Activated naive CD4-positive, alpha-beta T cell treated with anti-CD3 and anti-CD28 coated beads for 36 hours (primary cell): ENCODE results near the gene CCDC188. TPM values are rescaled to one million over a fixed set of nuclear protein-coding genes. Genes with fewer than 3 reads are reported as not detected.

Experiments
- CTCF ChIA-PET: fragments of 350-600 bp; sonication (Branson Sonifier 250); formaldehyde crosslinking; loops from one replicate; lab custom pipeline; 2021; ENCODE audit warnings: antibody characterized with exemption; lab: Charles Lee
- DNase-seq: peaks from one replicate; pipeline ENCODE4 v3.0.0-alpha.2; 2020
- H3K27ac Mint-ChIP-seq: one replicate; pipeline ENCODE4 v1.8.0; 2021; ENCODE audit warnings: mild to moderate bottlenecking, mixed read lengths
- H3K27me3 Mint-ChIP-seq: one replicate; pipeline ENCODE4 v1.8.0; 2021; ENCODE audit warnings: low read depth, mixed read lengths
- H3K36me3 Mint-ChIP-seq: one replicate; pipeline ENCODE4 v1.8.0; 2021; ENCODE audit warnings: low read depth, mixed read lengths
- H3K4me1 Mint-ChIP-seq: one replicate; pipeline ENCODE4 v1.8.0; 2021; ENCODE audit warnings: low read depth, mixed read lengths
- H3K4me3 Mint-ChIP-seq: one replicate; pipeline ENCODE4 v1.8.0; 2021; ENCODE audit warnings: mild to moderate bottlenecking, moderate library complexity, mixed read lengths
- H3K9me3 Mint-ChIP-seq: one replicate; pipeline ENCODE4 v1.8.0; 2021; ENCODE audit warnings: mixed read lengths
- intact Hi-C: fragments of 100-400 bp; cut with micrococcal nuclease; formaldehyde crosslinking; loops from one replicate; pipeline ENCODE4 v1.15.1; 2023
- total RNA-seq, 2 experiments: library from RNA; stranded (reverse); gene quantifications; one replicate each; pipeline ENCODE4 v1.2.3, GENCODE V29; 2021

Gene CCDC188
- total RNA-seq, 2 experiments from 2014 or later = not detected

GRCh38 chr22:20191803-20192202 is 40.9 kb upstream of the CCDC188 start:
- Mint-ChIP-seq H3K4me3 (no peak overlapping the region), H3K4me1 (no peaks in the 10 kb centered on the region), H3K27me3 (no peaks in the 10 kb centered on the region), H3K36me3 (no peaks in the 10 kb centered on the region), H3K27ac (no peak overlapping the region), H3K9me3 (no peaks in the 10 kb centered on the region)
- CTCF ChIA-PET = no interaction called here
- DNase-seq = no peak
- intact Hi-C loops = no loop called here

- intact Hi-C loops = no loop called here
- no peaks in the 10 kb centered on the region for H3K4me1 Mint-ChIP-seq
- CTCF ChIA-PET = no interaction called here
- H3K9me3 Mint-ChIP-seq = no peaks in the 10 kb centered on the region
- H3K36me3 Mint-ChIP-seq = no peaks in the 10 kb centered on the region
- no peak for DNase-seq
- no peak overlapping the region for H3K4me3 Mint-ChIP-seq
- no peaks in the 10 kb centered on the region for H3K27me3 Mint-ChIP-seq
- H3K27ac Mint-ChIP-seq = no peak overlapping the region
Measured at GRCh38 chr22:20191000-20191515, 40.2 kb upstream of the CCDC188 start.

GRCh38 chr22:20188567-20188877 is 37.7 kb upstream of the CCDC188 start:
- Mint-ChIP-seq H3K36me3 (no peaks in the 10 kb centered on the region), H3K4me3 (no peak overlapping the region), H3K9me3 (no peaks in the 10 kb centered on the region), H3K27ac (no peak overlapping the region), H3K27me3 (no peaks in the 10 kb centered on the region), H3K4me1 (no peaks in the 10 kb centered on the region)
- intact Hi-C loops = no loop called here
- DNase-seq = no peak
- CTCF ChIA-PET = no interaction called here

- Mint-ChIP-seq H3K27me3 (no peaks in the 10 kb centered on the region), H3K4me3 (no peak overlapping the region), H3K9me3 (no peaks in the 10 kb centered on the region), H3K4me1 (no peaks in the 10 kb centered on the region), H3K36me3 (no peaks in the 10 kb centered on the region), H3K27ac (no peak overlapping the region)
- intact Hi-C loops = no loop called here
- CTCF ChIA-PET = no interaction called here
- no peak for DNase-seq
Measured at GRCh38 chr22:20187777-20188566, 37.1 kb upstream of the CCDC188 start.

DNA sequence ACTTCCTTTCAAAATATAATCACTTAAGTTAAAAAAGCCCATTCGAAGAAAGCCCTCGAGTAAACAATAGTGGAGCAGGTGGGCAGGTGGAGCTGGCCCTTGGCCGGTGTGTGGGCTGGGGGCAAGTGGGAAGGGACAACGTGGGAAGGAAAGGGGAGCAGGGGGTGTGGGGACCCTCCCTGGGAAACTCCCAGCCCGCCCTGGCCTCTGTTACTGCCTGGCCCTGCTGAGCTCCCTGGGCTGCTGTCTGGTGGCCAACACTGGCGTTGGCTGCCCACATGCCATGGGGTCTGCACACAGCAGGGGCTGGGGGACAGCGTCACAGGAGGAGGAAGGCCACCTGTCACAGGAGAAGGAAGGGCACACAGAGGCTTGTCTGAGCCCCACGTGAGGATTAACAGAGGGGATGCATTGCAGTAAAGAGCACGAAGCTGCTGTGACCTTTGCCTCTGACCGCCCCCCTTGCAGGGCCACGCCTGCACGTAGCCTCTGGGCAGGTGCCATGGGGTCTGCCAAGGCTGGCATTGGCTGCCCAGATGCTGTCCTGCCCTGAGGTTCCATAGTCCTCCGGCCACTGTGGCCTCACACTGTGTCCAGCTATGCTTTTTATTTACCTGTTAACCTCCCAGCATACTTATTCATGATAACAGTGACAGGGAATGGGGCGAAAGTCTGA is 36.2 kb upstream of the CCDC188 start:
- H3K4me1 Mint-ChIP-seq = no peaks in the 10 kb centered on the region
- no peak overlapping the region for H3K4me3 Mint-ChIP-seq
- H3K27ac Mint-ChIP-seq = no peak overlapping the region
- H3K36me3 Mint-ChIP-seq = no peaks in the 10 kb centered on the region
- no peaks in the 10 kb centered on the region for H3K9me3 Mint-ChIP-seq
- CTCF ChIA-PET = interaction anchor here (0.6 kb wide), 1 partner anchor 304 kb away, joined by 5 read pairs; no protein-coding TSS in a partner anchor
- intact Hi-C loops = no loop called here
- DNase-seq = no peak
- H3K27me3 Mint-ChIP-seq = no peaks in the 10 kb centered on the region

- no peaks in the 10 kb centered on the region for H3K27me3 Mint-ChIP-seq
- H3K36me3 Mint-ChIP-seq = no peaks in the 10 kb centered on the region
- intact Hi-C loops = no loop called here
- H3K4me1 Mint-ChIP-seq = no peaks in the 10 kb centered on the region
- H3K4me3 Mint-ChIP-seq = no peak overlapping the region
- no peaks in the 10 kb centered on the region for H3K9me3 Mint-ChIP-seq
- CTCF ChIA-PET = interaction anchor here (0.6 kb wide), 1 partner anchor 303 kb away, joined by 5 read pairs; no protein-coding TSS in a partner anchor
- DNase-seq = no peak
- H3K27ac Mint-ChIP-seq = no peak overlapping the region
Measured at GRCh38 chr22:20186183-20186870, 35.5 kb upstream of the CCDC188 start.

DNA sequence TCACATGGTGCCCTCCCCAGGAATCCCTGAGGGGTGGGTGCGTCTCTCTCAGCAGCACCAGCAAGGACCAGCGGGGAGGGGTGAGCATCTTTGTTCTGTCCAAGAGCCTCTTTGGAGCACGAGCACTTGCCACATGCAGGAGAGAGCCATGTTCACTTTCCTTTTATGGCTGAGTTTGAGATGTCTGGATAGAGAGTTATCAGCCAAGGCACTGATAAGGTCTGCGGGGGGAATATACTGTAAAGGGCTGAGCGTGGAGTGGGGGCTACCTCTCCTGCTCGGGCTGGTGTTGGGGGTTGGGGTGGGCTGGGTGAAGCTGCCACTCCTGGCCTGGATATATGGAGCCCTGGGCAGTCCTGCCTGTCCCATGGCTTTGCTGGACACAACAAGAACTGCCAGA is 34.9 kb upstream of the CCDC188 start:
- Mint-ChIP-seq H3K4me3 (no peak overlapping the region), H3K27me3 (no peaks in the 10 kb centered on the region), H3K9me3 (no peaks in the 10 kb centered on the region), H3K36me3 (no peaks in the 10 kb centered on the region), H3K4me1 (no peaks in the 10 kb centered on the region), H3K27ac (no peak overlapping the region)
- intact Hi-C loops = no loop called here
- CTCF ChIA-PET = interaction anchor here (0.6 kb wide), 1 partner anchor 43 kb away, joined by 3 read pairs; no protein-coding TSS in a partner anchor
- DNase-seq = no peak

DNA sequence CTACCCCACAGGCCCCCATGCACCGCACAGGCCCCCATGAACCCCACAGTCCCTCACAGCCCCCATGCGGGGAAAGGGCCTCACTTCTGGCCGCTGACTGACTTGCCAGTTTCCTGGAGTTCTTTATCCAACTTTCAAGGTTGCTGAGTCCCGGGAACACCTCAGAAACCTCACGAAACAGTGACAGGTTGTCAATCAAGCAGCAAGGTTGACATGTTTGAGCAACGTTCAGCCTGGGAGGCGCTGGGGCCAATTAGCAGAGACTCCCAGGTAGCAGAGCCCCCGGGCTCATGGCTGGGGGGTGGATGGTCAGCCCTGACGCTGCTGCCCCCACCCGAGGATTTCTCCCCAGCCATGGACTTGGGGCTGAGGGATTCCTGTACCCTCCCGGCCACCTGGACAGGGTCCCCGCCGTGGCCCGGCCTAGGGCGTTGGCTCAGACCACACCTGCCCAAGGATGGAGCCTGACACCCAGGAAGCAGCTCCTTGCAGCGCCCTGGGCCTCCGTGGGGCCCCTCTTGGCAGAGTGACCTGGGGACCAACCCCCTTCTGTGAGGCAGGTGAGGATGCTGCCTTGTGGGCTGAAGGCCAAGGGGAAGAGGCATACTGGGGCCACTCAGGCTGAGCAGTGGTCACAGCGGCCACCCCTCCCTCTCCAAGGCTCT is 33.8 kb upstream of the CCDC188 start:
- no peaks in the 10 kb centered on the region for H3K4me1 Mint-ChIP-seq
- no peaks in the 10 kb centered on the region for H3K9me3 Mint-ChIP-seq
- no peak for DNase-seq
- no peaks in the 10 kb centered on the region for H3K36me3 Mint-ChIP-seq
- intact Hi-C loops = no loop called here
- no peak overlapping the region for H3K27ac Mint-ChIP-seq
- CTCF ChIA-PET = no interaction called here
- H3K27me3 Mint-ChIP-seq = no peaks in the 10 kb centered on the region
- H3K4me3 Mint-ChIP-seq = no peak overlapping the region

DNA sequence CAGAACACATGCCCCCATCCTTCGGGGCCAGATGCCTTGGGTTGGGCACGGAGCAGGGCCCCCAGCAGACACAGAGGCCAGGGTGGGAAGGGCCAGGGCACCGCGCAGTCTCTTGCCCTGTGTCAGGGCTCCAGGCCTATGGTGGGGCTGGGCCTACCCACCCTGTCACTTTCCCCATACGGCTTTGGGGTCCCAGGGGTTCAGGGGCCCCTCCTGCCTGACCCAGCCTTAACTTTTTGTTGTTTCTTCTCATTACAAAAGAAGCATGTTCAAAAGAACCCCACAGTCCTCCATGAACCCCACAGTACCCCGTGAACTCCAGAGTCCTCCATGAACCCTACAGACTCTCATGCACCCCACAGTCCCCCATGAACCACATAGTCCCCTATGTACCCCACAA is 33.0 kb upstream of the CCDC188 start:
- H3K9me3 Mint-ChIP-seq = no peaks in the 10 kb centered on the region
- intact Hi-C loops = no loop called here
- H3K36me3 Mint-ChIP-seq = no peaks in the 10 kb centered on the region
- CTCF ChIA-PET = no interaction called here
- H3K4me3 Mint-ChIP-seq = no peak overlapping the region
- H3K27me3 Mint-ChIP-seq = no peaks in the 10 kb centered on the region
- no peak overlapping the region for H3K27ac Mint-ChIP-seq
- DNase-seq = no peak
- H3K4me1 Mint-ChIP-seq = no peaks in the 10 kb centered on the region

DNA sequence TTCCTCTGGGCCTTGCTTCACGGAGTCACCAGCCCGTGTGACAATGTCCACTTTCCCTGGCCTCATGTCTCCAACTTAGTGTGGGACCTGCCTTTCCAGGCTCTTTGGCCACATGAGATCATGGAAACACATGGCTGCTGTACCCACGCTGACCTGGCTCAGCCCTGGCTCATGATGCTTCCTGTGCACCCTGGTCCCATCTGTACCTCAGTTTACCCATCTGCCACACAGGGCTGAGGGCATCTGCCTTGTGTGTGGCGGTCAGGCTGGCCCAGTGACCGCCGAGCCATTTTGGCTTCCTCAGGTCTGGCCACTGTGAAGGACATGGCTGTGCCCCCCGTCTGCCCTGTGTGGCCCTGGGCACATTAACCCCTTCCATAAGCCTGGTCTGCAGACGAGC is 32.2 kb upstream of the CCDC188 start:
- Mint-ChIP-seq H3K27me3 (no peaks in the 10 kb centered on the region), H3K9me3 (no peaks in the 10 kb centered on the region), H3K36me3 (no peaks in the 10 kb centered on the region), H3K4me3 (no peak overlapping the region), H3K27ac (no peak overlapping the region), H3K4me1 (no peaks in the 10 kb centered on the region)
- CTCF ChIA-PET = no interaction called here
- intact Hi-C loops = no loop called here
- no peak for DNase-seq

- CTCF ChIA-PET = no interaction called here
- H3K27ac Mint-ChIP-seq = no peak overlapping the region
- no peaks in the 10 kb centered on the region for H3K36me3 Mint-ChIP-seq
- intact Hi-C loops = no loop called here
- H3K9me3 Mint-ChIP-seq = no peaks in the 10 kb centered on the region
- DNase-seq = no peak
- no peaks in the 10 kb centered on the region for H3K4me1 Mint-ChIP-seq
- no peak overlapping the region for H3K4me3 Mint-ChIP-seq
- H3K27me3 Mint-ChIP-seq = no peaks in the 10 kb centered on the region
Measured at GRCh38 chr22:20182365-20182764, 31.5 kb upstream of the CCDC188 start.

- Mint-ChIP-seq H3K4me1 (no peaks in the 10 kb centered on the region), H3K27ac (no peak overlapping the region), H3K27me3 (no peaks in the 10 kb centered on the region), H3K36me3 (no peaks in the 10 kb centered on the region), H3K4me3 (no peak overlapping the region), H3K9me3 (no peaks in the 10 kb centered on the region)
- CTCF ChIA-PET = no interaction called here
- no peak for DNase-seq
- intact Hi-C loops = no loop called here
Measured at GRCh38 chr22:20181884-20182236, 31.0 kb upstream of the CCDC188 start.
